ENCODE data around the gene NFAM1.

- TF ChIP-seq CTCF (IDR thresholded peaks at IDR 0.05) = no peak
- TF ChIP-seq POLR2A (IDR thresholded peaks at IDR 0.05) = no peak
- TF ChIP-seq EP300 (IDR thresholded peaks at IDR 0.05) = no peak
Measured at GRCh38 chr22:42400811-42401534, 31.2 kb downstream of the NFAM1 start.
